ENCODE measurements around the gene NRP1.

- TF ChIP-seq EP300 (IDR thresholded peaks at IDR 0.05) (no peak), CTCF (IDR thresholded peaks at IDR 0.05) (no peak)
Observed at GRCh38 chr10:33190406-33190805, 144.1 kb downstream of the NRP1 start.
